Muscle layer of colon (tissue), 2 donors: ENCODE data around the gene SULT1A1.
"Not testable (repeated sequence)": the region's sequence is repeated elsewhere in the genome, so short reads cannot be mapped to it uniquely, and the experiment has no call there.

Source experiments
- H3K27ac ChIP-seq: one replicate; pipeline ENCODE4 v1.7.0; 2013; ENCODE audit warnings: low read depth, mild to moderate bottlenecking, low read length, moderate library complexity
- H3K27me3 ChIP-seq, 2 donors: one replicate each; pipeline ENCODE4 v1.7.0; 2013; ENCODE audit warnings: low read length in 2 of 2, mild to moderate bottlenecking in 2 of 2; ENCODE audit not compliant: insufficient read depth in 2 of 2, control insufficient read depth in 1 of 2
- H3K36me3 ChIP-seq: one replicate; pipeline ENCODE4 v1.7.0; 2013; ENCODE audit warnings: mild to moderate bottlenecking, low read length; ENCODE audit not compliant: insufficient read depth
- H3K4me1 ChIP-seq: one replicate; pipeline ENCODE4 v1.7.0; 2013; ENCODE audit warnings: mild to moderate bottlenecking, low read length; ENCODE audit not compliant: insufficient read depth
- H3K4me3 ChIP-seq, 2 donors: one replicate each; pipeline ENCODE4 v1.7.0; 2013; ENCODE audit warnings: low read length in 2 of 2, low read depth in 1 of 2, mild to moderate bottlenecking in 1 of 2, moderate library complexity in 1 of 2
- H3K9ac ChIP-seq: one replicate; pipeline ENCODE4 v1.7.0; 2013; ENCODE audit warnings: low read length
- H3K9me3 ChIP-seq: one replicate; pipeline ENCODE4 v1.7.0; 2013; ENCODE audit warnings: mild to moderate bottlenecking, low read length
- donor health status: abdominal sarcoma.
- donor health status: Adenocarcinoma of cecum.

SULT1A1 gene

DNA sequence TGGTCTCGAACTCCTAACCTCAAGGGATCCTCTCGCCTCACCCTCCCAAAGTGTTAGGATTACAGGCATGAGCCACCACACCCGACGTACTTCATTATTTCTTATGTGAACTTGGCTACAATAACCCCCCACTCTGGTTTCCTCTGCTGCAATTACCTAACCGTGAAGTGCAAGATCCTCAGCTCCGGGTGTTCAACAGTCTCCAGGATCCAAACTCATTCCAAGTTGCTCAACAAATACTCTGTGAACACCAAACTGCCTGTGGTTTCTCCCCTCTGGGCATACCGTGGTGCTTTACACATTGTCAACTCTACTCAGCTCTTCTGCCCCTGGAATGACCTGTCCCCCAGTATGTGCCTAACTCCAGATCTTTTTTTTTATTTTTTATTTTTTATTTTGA, 6.8 kb upstream of the SULT1A1 start:
- H3K9me3 ChIP-seq = no peaks in the 10 kb centered on the region
- no peak overlapping the region for H3K9ac ChIP-seq
- no peaks in the 10 kb centered on the region for H3K4me1 ChIP-seq
- H3K4me3 ChIP-seq = no peak overlapping the region
- no peaks in the 10 kb centered on the region for H3K27me3 ChIP-seq
- no peaks in the 10 kb centered on the region for H3K36me3 ChIP-seq
- H3K27ac ChIP-seq = no peak overlapping the region

DNA sequence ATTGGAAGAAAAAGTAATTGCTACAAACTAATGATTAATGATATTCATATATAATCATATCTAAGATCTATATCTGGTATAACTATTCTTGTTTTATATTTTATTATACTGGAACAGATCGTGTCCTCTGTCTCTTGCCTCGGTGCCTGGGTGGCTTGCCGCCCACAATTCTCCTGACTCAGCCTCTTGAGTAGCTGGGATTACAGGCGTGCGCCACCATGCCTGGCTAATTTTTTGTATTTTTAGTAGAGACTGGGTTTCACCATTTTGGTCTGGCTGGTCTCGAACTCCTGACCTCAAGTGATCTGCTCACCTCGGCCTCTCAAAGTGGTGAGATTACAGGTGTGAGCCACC, 6.4 kb upstream of the SULT1A1 start:
- H3K9ac ChIP-seq, H3K9me3 ChIP-seq, H3K4me1 ChIP-seq, H3K36me3 ChIP-seq, H3K27ac ChIP-seq, H3K27me3 ChIP-seq, H3K4me3 ChIP-seq: not testable (repeated sequence)

DNA sequence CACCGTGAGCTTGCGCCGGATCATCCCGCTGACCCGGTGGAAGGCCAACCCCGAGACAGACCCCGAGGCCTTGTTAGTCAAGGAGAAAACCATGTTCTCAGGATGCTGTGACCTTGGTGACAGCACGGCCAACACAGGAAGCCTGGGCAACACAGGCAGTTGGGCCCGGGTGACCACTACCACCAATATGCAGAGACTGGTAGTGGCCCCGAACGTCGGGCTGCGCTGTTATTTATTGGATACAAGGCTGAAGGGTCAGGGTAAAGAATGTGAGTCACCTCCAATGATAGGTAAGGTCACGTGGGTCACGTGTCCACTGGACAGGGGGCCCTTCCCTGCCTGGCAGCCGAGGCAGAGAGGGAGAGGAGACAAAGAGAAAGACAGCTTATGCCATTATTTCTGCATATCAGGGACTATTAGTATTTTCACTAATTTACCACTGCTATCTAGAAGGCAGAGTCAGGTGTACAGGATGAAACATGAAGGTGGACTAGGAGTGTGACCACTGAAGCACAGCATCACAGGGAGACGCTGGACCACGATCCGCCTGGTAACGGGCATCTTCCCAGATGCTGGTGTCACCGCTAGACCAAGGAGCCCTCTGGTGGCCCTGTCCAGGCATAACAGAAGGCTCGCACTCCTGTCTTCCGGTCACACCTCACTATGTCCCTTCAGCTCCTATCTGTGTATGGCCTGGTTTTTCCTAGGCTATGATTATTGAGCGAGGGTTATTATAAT, 5.8 kb upstream of the SULT1A1 start:
- not testable (repeated sequence) for H3K4me1 ChIP-seq, H3K9me3 ChIP-seq, H3K9ac ChIP-seq, H3K4me3 ChIP-seq, H3K36me3 ChIP-seq, H3K27ac ChIP-seq, H3K27me3 ChIP-seq

DNA sequence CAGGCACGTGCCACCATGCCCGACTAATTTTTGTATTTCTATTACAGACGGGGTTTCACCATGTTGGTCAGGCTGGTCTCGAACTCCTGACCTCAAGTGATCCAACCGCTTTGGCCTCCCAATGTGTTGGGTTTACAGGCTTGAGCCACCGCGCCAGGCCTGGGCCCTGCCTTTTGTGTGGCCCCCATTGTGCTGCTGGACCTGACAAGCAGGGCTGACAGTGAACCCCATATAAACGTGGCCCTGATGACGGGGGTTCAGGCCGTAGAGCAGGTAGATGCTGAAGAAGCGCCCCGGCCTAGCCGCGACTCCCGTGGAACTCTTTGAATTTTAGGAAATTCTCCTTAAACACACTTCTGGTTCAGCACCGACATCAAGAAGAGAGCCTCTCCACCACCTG, 4.7 kb upstream of the SULT1A1 start:
- not testable (repeated sequence) for H3K27ac ChIP-seq, H3K9ac ChIP-seq, H3K27me3 ChIP-seq, H3K36me3 ChIP-seq, H3K9me3 ChIP-seq, H3K4me1 ChIP-seq, H3K4me3 ChIP-seq

DNA sequence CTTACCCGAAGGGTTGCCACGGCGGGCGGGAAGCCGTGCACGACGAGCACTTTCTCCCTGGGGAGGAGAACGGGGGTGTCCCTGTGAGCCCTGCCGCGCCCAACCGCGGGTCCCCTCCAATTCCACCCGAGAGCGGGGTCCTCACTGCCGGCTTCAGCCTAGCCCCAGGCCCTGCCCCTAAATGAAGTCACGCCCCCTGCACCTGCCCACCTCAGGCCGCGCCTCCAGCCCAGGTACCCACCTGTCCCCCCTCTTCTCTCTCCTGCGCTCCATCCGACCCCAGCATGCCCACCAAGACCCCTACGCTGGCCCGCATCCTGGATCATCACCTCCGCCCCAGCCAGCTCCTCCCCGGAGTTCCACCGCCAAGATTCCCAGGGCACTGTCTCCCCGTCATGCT, 4.1 kb upstream of the SULT1A1 start:
- H3K27ac ChIP-seq, H3K36me3 ChIP-seq, H3K4me1 ChIP-seq, H3K27me3 ChIP-seq, H3K9me3 ChIP-seq, H3K9ac ChIP-seq, H3K4me3 ChIP-seq: not testable (repeated sequence)

DNA sequence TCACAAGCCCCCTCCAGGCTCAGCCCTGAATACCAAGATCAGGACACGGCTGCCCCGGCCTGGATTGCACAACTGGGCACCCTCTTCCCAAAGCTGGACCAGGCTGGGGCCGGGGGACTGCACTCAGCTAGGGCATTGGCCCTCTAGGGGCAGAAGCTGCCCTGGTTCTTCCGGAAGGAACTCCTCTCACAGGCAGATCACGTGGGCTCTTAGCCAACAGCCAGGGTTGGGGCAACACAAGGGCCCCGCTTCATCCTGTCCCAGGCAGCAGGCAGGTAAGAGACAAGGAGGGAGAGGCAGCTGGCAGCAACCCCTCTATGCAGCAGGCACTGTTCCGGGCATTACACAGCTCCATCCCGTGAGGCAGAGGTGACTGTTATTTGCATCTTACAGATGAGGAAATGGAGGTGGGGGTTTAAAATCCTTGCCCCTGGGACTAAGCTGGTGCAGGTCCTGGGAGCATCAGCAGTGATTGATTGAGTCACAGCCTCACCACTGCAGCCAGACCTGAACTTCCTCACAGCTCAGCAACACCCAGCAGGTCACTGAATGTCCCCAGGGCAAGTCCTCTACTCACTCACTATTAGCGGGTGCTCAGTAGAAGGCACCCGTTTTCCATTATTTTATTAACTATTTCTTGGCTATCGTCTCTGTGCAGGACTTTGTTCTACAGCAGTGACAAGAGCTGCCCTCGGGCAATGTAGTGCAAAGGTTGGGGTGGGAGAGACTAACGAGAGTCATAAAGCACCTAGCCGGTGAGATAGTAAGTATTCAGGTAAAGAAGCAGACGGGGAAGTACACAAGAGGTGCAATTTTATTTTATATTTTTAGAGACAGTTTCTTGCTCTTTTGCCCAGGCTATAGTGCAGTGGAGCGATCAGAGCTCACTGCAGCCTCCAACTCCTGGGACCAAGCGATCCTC, 2.8 kb upstream of the SULT1A1 start:
- H3K4me3 ChIP-seq, H3K9me3 ChIP-seq, H3K27ac ChIP-seq, H3K9ac ChIP-seq, H3K36me3 ChIP-seq, H3K4me1 ChIP-seq, H3K27me3 ChIP-seq: not testable (repeated sequence)

DNA sequence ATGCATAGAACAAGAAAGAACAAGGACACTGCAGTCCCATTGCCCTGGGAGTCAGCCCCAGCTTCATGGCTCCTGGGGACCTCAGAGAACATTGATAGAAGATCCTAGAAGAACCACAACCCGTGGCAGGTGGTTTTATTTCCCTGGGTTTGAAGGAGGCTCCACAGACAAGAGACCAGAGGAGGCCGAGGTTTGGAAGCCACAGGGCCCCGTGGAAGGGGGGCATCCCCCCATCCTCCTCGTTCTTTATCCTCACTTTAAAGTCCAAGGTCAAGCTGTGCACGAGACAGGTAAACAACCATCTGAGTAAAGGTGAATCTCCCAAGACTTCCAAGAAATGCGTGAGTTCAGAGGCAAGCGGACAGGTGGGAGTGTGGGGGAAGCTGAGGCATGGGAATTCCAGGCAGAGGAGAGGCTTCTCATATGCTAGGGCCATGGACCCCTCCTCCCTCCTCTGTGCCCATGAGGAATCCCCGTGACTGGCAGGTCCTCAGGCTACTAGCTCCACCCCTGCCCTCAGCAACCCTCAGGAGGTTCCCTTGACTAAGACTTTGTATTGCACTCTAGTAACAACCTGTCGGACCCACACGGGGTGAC, 849 bp upstream of the SULT1A1 start:
- Histone ChIP-seq H3K9ac (no peak overlapping the region), H3K36me3 (no peaks in the 10 kb centered on the region), H3K9me3 (no peaks in the 10 kb centered on the region), H3K27ac (no peak overlapping the region), H3K27me3 (no peaks in the 10 kb centered on the region), H3K4me3 (no peak overlapping the region), H3K4me1 (no peaks in the 10 kb centered on the region)

DNA sequence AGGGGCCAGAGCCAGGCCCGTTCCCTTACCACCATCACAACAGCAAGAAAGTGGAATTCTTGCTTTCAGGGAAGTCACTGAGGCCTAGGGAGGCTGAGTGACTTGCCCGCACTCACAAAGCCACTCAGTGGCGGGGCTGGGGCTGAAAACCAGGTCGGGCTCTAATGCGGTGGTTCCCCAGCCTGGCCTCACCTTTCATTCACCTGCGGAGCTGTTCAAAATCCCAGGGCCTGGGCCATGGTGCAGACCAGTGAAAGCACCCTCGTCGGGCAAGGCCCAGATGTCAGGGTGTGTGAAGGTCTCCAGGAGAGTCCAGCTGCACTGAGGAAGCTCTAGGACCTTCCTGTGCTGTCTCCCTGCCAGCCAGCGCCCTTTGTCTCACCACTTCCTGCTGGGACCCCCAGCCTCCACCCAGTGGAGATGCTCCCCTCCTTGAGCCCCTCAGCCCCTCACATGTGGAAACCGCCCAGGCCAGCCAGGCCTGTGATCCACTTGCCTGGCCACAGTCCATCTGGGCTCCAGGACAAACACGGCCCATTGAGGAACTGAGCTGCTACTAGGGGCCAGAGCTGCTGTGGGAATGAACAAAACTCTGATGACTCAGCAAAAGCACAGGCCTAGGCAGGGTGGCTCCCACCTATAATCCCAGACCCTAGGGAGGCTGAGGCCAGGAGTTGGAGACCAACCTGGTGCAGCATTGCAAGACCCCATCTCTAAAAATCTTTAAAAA, 812 bp downstream of the SULT1A1 start:
- H3K27ac ChIP-seq, H3K9ac ChIP-seq, H3K27me3 ChIP-seq, H3K36me3 ChIP-seq, H3K9me3 ChIP-seq, H3K4me1 ChIP-seq: not testable (repeated sequence)
- peak overlapping the region in 1 of 2 donors; percentile 49 for H3K4me3 ChIP-seq

DNA sequence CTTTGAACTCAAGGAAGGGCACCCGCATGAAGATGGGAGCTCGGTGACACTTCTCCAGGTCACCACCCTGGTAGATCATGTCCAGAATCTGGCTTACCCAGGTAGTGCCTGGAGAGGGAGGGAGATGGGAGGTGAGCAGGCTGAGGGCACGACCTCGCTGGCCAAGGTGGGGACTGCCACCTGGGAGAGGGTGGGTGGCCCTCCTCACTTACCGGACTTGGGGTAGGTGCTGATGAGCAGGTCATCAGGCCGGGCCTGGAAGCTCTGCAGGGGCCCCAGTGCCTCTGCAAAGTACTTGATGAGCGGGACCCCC, 1.4 kb downstream of the SULT1A1 start:
- H3K27ac ChIP-seq, H3K9ac ChIP-seq, H3K9me3 ChIP-seq, H3K4me1 ChIP-seq, H3K27me3 ChIP-seq, H3K4me3 ChIP-seq, H3K36me3 ChIP-seq: not testable (repeated sequence)

DNA sequence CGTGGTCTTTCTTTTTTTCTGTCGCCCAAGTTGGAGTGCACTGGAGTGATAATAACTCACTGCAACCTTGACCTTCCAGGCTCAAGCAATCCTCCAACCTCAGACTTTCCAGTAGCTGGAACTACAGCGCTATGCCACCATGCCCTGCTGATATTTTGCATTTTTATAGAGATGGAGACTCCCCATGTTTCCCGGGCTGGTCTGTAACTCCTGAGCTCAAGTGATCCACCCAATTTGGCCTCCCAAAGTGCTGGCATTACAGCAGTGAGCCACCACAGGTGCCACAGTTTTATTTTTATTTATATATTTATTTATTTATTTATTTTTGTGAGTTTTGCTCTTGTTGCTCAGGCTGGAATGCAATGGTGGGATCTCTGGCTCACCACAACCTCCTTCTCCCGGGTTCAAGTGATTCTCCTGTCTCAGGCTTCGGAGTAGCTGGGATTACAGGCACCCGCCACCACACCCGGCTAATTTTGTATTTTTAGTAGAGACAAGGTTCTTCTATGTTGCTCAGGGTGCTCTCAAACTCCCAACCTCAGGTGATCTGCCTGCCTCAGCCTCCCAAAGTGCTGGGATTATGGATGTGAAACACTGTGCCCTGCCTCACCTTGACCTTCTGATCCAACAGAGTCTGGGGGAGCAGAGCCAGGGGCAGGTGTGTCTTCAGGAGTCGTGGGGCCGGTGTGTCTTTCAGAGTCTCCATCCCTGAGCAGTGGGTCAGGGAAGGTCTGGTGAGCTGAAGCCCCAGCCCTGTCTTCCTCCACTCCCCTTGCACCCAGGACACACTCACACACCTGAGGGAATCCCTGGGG, 2.0 kb downstream of the SULT1A1 start:
- not testable (repeated sequence) for H3K4me3 ChIP-seq, H3K36me3 ChIP-seq, H3K9ac ChIP-seq, H3K27me3 ChIP-seq, H3K4me1 ChIP-seq, H3K9me3 ChIP-seq, H3K27ac ChIP-seq

DNA sequence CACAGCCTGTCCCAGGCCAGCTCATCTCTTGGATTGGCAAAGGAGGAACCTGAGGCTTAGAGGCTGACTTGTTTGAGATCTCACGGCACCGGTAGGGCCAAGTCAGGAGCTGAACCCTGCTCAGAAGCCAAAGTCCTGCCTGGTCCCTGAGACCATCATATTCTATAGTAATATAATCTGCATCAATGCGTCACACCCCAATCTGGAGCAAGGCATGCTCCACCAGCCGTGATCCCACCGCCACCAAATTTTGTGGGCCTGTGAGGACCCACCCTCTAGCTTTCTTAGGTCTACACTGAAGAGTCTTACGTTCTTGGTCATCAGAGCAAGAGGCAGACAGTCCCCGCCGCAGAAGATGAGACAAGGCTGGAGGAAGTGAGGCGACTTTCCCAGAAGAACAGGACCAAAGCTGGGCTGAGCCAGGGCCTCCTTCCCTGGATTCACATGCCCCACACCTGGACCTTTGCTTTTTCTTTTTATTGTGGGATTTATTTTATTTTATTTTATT, 2.7 kb downstream of the SULT1A1 start:
- Histone ChIP-seq H3K27me3 (no peaks in the 10 kb centered on the region), H3K4me3 (no peak overlapping the region), H3K9me3 (no peaks in the 10 kb centered on the region), H3K4me1 (no peaks in the 10 kb centered on the region), H3K9ac (no peak overlapping the region), H3K36me3 (no peaks in the 10 kb centered on the region), H3K27ac (no peak overlapping the region)
